ENCODE data around the gene SEC22A.

The SEC22A gene

DNA sequence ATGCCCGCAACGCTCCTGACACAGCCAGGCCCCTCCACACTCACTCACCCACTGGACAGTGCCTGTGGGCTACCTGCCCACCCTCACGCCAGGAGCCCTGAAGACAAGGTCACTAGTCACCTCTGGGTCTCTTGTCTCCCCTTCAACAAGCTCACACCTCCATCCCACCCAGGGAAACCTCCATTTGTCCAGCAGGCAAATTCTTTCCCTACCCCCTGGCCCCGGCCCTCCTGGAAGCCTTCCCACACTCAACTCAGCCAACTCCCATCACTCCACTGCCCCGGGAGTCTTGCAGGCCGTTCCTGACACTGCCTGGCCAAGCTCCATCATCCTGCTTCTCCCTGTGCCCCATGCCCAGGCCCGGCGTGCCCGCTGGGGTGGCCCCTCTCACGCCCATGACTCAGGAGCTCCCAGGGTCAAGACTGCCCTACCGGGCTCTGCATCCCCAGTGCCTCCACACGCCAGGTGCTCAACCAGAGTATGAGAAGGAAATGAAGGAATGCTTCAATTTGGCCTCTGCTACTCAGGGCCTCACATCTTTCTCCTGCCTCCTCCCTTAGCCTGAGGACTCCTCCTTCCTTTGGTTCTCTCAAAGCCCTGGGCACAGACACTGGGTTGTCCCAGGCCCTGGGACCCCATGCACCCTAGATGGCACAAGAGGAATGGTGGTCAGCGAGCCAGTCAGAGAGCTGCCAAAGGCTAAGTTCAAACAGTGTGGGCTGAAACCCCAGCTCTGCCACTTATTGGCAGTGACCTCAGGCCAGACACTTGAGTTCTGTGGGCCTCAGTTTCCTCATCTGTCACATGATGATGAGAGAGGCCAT, 88.6 kb downstream of the SEC22A start:
- no peak for DNase-seq

DNA sequence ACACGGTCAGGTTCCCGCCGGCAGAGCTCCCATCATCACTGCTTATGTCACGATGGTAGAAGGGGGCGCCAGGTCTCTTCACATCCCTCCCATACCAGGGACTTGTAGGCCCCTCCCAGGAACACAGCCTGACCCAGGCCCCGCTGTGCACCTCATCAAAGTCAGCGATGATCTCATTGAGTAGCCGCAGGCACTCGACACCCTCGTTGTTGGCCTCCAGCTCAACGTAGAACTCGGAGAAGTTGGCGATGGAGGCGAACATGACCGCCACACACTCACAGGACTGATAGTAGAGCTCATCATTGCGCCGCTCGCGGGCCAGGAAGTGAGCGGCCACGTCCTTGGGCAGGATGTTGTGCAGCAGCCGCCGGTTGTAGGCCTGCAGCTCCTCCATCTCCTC, 89.2 kb downstream of the SEC22A start:
- DNase-seq = no peak

DNA sequence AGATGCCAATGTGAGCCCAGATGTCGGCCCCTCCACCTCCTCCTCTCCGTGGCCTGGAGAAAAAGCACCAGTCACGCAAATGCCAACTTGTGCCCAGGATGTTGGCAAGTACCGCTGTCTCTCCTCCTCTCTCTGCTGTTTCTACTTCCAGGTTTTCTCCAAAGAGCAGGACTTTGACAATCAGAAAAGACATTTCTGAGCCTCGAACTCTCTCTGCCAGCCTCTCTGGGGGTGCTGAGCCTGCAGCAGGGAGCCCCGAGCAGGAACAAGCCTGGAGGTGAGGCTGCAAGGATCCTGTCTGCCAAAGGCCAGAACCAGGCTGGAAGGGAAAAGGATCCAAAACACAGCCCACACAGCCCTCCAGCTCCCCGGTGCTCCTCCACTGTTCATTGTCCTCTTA, 89.7 kb downstream of the SEC22A start:
- DNase-seq = no peak

DNA sequence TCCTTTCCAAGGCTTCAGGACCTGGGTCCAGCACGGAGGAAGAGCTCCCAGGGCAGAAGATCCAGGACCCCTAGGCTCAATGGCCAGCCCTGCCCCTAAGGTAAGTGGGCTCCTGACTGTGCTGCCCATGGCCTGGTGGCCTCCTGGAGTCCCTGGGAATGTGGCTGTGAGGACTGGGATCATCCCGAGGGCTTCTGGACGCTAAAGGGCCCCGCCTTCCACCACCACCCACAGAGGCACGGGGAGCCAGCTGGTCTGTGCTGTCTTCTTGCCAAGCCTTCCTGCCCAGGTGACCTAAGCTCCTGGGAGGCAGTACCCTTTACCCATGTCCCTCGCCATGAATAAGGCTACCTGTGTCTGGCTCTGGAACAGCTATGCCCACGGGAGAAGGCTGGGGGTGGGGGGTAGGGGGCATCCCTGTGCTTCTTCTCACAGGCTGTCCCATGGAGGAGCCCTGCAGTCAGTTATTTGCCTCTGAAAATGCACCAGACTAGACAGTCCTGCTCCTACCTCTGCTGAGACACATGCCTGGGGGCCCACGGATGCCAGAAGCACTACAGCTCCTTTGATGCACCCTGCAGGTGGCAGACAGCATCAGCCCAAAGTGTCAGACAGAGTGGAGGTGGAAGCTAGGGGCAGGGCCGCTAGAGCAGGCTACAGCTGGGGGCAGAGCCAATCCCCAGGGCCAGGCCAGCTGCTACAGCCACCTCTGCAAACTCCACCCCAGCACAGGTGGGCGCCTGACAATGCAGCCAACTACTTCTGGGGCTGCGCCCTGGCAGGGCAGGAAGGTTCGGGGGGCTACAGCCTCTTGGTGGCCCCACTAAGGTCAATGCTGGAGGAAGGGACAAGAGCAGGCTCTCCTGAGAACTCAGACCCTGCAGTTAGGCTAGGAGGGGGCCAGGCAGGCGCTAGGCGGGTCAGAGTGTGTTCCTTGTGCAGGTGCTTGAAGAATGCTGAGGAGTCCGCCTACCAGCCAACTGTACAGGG, 90.9 kb downstream of the SEC22A start:
- DNase-seq = no peak

DNA sequence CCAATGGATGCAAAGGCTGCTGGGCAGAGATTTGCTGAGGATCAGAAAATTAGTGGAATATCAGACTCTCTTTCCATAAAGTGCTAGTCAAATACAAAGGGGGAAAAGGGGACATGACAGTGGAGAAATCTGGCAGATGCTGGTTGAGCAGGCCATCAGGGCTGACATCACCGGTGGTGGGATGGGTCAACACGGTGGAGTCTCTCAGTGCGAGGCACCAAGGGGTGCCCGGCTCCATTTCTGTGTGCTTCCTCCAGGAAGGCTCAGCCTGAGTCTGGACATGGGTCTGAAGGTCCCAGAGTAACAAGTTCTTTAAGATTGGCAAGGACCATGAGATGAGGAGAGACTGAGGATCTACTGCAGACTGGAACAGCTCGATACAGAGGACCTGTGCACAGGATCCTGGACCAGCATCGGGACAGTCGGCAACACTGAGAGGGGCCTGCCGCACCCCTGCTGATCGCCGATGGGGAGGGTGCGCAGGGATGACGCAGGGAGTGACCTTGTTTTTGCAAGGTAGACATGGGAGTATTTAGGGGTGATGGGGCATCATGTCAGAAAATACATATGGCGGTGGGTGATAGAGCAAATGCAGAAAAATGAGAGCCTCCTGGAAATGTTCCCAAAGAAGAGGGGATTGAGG, 92.7 kb downstream of the SEC22A start:
- DNase-seq = no peak

DNA sequence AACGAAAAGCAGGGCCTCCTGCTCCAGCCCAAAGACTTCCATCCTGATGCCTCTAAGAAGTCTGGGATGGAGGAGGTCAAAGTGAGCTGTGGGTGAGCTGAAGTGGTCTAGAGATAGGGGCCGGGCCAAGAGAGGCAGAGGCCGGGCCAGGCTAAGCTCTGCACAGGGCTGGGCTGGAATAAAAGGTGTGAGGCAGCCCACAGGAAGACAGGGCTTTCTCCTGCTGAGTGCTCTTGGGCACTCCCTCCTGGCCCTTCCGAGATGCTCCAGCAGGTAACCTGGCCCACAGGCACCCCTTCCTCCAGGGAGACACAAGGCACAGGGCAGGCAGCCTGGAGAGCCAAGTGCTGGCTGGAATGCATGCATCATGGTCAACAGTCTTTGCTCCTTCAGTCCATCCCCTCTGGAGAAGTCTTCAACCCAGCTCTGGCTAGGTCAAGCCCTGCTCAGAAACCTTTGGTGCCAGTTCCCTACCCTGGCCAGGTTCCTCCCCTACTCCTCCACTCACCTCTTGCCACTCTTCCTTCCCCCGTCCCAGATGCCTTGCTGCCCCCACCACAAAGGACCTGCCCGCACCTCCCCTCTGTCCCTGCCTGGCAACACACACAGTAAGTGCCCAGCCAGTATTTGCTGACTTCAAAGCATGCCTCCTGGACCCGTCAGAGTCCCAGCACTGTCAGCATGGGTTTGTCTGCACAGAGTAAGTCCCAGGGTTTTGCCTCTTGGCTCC, 93.6 kb downstream of the SEC22A start:
- no peak for DNase-seq

DNA sequence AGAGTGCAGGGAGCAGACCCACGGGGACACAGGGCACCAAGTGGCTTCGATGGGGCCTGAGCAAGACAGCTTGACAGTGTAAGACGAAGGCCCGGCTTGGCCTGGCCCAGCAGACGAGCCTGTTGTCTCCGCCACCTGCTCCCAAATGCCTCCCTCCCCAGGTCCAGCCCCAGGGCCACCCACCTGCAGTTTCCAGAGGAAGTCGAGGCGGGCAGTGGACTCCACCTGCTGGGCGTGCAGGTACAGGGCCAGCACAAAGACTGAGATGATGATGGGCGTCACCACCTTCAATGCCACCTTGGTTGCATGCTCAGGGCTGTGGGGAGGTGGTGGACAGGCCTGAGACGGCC, 94.1 kb downstream of the SEC22A start:
- DNase-seq = no peak

DNA sequence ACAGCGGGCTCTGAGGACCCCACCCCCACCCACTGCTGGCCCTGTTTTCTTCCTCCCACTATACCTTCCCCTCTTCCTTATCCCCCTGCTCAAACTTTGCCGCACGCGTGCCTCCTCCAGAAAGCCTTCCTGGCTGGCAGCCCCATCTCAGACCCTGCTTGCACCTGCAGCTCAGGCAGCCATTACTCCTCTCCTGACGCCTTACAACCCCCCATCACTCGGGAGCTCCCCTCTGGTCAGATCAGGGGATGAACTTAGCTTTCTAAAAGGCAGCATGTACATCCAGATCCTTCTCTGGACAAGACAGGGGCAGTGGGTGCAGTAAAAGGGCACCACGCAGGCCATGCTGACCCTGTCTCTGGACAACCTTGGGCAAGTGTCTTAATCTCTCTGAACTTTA, 94.5 kb downstream of the SEC22A start:
- DNase-seq = no peak

DNA sequence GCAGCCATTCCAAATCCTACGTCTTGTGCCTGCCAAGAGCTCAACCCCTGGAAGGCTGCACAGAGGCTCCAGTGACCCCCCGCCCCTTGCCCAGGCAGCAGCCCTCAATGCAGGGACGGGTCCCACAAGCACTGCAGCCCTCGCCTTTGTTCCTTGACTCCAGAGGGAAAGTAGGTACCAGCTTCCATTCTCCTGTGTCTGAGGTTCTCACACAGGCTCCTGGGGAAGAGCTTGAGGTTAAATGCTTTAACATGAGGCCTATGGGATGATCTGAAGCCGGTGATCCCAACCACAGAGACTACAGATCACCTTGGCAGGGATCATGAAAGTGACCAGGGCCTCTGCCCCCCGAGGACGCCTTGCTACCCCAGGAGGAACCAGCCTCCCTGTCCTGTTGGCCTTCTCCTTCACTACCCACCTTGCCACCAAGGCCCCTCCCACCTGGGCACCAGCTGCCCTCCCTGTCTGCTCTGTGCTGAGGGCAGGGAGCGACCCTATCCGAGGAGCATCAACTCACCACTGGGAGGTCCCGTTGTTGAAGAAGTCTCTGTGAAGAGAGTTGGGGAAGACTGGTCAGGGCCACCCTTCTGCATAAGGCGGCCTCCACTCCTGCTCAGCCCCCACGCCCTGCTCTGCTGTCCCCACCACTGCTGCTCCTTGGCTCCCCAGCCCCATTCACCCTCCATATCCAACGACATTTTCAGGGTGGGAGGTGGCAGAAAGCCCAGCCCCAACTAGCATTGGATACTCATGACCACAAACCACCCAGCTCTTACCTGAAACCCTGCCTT, 95.3 kb downstream of the SEC22A start:
- DNase-seq = no peak

DNA sequence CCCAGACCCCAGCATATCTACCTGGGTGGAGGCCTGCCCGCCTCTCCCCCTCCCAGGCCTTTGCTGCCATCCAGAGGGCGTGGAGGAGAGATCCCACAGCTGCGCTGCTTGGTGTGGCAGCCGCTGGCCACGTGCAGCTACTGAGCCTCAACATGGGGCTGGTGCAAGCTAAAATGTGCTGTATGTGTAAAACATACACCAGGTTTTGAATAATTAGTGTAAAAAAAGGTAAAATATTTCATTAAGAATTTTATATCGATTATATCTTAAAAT, 95.8 kb downstream of the SEC22A start:
- no peak for DNase-seq

DNA sequence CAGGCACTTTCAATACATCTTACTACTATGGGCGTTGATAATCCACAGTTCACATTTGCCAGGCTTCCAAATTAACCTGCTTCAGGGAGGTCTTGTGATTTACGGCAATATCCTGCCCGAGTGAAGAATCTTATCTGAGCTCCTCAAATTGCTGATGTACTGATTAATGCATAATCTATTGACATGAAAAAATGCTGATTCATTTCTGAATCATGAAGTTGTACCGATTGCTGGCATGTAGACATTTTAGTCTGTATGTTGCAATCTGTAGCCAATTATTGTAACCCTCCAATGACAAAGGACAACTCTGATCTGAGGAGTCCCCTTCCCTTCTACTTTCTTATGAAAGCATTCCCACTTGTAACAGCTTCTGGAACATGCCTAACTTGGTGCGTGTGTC, 97.2 kb downstream of the SEC22A start:
- DNase-seq = no peak

DNA sequence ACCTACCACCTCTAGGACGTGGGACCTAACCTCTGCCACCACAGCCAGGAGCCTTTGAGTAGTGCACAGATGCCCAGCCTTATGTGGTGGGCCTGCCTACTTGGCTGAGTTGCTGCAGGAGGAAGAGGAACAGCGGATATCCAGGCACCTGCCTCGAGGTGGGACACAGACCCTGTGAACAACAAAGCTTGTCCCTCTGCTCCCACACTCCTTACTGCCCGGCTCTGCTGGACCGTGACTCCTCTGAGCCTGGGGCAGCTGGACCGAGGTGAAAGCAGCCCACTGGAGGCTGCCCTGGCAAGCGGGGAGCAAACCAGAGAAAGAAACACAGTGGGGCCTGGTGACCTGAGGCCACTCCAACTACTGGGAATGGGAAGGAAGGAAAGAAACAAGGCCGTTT, 97.8 kb downstream of the SEC22A start:
- no peak for DNase-seq

DNA sequence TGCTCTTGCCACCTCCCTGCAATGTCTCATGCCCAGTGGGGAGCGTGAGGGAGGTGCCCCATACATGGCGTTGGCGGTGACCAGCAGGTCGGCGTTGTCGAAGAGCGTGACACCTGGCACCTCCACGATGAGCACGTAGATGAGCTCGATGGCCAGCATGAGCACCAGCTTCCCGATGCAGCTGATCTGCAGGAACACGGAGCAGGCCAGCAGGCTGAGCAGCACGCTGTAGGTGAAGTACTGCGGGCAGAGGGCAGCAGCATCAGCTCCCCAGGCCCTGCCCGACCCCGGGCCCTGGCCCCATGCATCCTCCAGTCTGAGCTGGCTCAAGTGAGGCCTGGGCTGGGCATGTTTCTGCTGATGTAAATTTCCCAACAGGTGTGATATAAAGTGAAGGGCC, 98.3 kb downstream of the SEC22A start:
- DNase-seq = no peak

DNA sequence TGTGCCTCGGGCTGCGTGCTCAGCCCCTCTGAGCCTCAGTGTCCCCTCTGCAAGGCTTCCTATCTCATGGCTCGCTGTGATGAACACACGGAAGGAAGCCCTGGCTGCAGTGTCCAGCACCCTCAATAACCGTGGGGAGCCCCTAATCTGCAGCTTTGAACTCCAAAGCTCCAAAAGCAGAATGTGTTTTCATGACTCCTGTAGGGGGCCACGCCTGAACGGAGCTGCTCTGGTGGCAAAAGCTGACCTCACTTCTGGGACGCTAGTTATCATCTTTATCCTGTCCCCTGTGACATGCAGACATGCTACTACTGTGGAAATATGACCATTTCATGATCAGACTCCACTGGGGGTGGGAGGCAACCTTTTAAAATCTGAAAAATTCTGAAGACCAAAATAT, 98.8 kb downstream of the SEC22A start:
- DNase-seq = no peak

DNA sequence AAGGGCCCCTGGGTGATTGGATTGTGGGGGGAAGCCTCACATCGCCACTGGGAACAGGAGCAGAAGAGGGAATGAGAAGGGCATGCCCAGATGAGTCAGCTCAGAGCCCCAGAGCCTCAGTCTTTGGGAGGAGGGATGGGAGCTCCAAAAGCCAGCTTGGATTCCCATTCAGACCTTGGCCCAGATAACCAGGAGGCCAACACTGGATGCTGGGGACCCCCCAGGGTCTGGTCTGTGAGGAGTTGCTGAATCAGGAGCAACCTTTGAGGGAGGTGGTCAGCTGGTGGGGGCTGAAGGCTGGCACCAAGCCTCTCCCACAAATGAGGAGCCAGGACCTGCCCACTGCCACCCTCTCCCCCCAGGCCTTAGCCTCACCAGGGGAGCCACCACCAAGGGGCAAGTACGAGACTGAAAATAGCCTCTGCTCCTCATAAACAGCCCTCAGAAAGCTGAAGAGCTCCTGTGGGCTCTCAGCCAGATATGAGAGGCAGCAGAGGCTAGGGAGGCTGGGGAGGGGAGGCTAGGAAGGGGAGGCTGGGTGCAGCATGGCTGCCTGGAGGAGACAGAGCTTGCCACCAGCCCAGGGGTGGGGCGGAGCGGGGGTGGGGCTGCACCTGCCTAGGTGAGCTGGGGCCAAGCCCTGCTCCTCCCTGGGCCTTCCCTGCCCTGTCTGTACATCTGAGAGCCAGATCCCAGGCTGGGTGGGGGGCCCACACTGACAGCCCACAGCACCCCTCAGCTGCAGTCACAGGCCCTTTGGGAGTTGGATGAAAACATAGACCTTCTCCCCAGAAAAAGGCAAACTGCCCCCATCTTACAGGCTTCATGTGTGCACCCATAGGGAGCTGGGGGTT, 99.8 kb downstream of the SEC22A start:
- DNase-seq = no peak

DNA sequence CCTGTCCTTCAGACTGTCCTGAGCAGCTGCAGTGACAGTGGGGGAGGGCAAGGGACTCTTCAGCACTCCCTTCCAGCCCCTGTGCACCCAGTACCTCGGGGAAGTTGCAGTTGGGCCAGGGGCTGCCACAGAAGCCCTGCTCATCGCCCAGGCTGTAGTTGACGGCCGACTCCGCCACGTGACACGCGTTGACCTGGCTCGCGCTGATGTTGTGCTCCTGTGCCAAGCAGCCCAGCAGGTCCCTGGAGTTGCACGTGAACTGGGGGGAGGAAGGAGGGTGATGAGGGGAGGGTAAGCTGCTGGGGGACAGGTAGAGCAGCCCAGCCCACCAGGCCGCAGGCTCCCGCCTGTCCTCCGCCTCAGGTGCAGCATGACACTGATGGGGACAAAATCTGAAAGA, 101.2 kb downstream of the SEC22A start:
- no peak for DNase-seq

DNA sequence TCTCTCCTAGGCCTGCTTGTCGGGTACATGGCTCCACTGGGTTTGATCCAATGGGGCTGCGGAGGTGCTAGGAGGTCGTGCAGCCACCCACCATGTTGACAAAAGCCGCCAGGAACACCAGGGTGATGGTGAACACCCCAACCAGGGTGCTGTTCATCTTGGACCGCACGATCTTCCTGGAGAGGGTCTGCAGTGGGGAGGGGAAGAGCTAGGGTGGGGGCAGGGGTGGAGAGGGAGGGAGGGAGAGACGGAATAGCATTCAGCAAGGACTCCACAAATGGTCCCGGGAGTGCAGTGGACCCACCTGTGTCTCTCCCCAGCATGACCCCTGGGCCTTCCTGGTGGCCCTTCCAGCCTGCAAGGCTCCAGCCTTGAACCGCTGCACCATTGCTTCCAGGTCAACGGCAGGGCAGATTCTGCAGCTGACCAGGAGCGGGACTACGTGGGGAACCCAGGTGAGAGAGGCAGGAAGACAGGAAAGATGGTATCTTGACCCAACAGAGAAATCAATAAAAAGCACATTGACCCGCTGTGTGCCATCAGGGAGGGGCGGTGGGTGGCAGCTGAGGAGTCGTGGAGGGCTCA, 102.3 kb downstream of the SEC22A start:
- no peak for DNase-seq

DNA sequence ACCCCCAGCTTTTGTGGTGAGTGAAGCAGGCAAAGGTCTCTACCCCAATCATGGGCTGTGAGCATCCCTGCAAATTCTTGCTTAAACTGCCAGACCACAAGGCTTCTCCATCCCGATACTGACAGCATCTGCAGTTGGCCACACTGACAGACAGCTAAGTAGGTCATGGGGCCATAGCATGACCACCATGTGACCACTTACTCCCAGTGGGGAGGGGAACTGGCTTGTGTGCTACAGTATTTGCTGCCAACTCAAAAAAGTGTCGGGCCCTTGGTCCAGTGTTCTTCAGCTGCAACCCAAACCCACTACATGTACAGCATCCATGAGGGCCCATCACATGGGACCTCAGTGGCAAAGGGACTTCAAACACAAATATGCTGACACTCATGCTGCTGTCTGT, 103.4 kb downstream of the SEC22A start:
- DNase-seq = no peak

DNA sequence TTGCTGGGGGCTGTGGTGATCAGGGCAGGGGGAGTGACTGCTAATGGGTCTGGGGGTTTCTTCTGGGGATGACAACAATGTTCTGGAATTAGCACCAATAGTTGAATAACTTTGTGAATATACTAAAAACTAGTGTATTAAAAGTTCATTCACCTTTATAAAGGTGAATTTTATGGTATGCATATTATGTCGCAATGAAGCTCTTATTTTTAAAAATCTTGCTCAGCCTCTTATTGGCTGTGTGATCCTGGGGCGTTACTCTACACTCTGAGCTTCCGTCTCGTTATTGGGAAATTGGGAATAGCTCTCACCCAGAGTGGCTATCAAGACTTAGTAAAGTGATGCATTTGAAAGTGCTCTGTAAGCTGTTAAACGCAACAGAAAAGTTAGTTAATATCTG, 105.3 kb downstream of the SEC22A start:
- DNase-seq = no peak

DNA sequence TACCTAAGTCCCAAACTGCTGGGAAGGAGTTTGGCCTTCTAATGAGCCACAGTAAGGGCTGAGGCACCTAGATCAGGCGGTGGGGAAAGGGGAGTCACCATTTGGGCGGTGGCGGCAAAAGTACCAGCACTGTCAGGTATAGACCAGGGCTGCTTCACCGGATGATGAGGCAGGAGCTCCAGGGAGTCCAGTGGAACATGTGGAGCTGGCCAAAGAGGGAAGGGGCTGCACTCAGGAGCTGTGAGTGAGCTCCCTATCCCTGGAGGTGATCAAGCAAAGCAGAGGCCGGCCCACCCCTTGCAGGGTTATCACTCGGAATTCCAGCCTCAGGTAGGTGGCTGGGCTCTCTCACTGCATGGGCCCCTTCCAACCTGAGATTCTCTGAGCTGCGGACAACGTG, 108.4 kb downstream of the SEC22A start:
- no peak for DNase-seq

DNA sequence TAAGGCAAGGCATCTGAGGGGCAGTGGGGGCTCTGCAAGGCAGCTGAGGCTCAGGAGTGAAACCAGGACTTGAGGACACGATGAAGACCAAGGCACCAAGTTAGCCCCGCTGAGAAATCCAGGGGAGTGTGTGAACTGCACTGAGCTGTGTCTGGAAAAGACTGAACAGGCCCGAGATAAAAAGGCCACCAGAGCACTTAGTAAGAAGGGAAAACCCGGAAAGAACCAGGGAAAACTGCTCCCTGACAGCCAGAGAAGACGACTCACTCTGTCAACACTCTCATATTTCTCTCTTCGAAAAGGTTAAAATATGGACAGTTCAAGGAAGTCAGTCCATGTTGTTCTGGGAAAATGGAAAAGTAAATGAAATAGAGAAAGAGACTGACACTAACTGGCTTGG, 109.0 kb downstream of the SEC22A start:
- no peak for DNase-seq
